ENCODE results near the gene RAB6B.

RAB6B gene

DNA sequence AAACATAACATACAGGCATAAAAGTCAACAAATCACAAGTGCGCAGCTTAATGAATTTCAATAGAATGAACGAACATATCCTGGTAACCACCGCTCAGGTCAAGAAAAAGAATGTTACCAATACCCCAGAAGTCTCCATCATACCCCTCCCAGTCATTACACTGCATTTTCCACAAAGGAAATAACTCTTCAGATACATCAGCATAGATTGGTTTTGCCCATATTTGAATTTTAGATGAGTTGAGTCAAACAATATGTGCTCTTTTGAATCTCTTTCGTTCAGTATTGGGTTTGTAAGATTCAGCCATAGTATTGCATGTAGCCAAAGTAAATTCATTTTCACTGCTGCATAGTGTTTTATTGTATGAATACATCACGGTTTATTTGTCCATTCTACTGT, 6.2 kb upstream of the RAB6B start:
- H3K4me3 ChIP-seq (ENCODE audit: low read depth, low read length), result no peak overlapping the region
- no peak for DNase-seq (ENCODE audit: low read depth)
- TF ChIP-seq, protein P1, sequence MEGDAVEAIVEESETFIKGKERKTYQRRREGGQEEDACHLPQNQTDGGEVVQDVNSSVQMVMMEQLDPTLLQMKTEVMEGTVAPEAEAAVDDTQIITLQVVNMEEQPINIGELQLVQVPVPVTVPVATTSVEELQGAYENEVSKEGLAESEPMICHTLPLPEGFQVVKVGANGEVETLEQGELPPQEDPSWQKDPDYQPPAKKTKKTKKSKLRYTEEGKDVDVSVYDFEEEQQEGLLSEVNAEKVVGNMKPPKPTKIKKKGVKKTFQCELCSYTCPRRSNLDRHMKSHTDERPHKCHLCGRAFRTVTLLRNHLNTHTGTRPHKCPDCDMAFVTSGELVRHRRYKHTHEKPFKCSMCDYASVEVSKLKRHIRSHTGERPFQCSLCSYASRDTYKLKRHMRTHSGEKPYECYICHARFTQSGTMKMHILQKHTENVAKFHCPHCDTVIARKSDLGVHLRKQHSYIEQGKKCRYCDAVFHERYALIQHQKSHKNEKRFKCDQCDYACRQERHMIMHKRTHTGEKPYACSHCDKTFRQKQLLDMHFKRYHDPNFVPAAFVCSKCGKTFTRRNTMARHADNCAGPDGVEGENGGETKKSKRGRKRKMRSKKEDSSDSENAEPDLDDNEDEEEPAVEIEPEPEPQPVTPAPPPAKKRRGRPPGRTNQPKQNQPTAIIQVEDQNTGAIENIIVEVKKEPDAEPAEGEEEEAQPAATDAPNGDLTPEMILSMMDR (IDR thresholded peaks at IDR 0.05; ENCODE audit: low read depth, low read length), result no peak
- TF ChIP-seq MAX (IDR thresholded peaks at IDR 0.05; ENCODE audit: low read depth, low read length) (no peak), POLR2A (IDR thresholded peaks at IDR 0.05; ENCODE audit: extremely low read depth, insufficient read length) (no peak), MYC (IDR thresholded peaks at IDR 0.05; ENCODE audit: low read depth, low read length) (no peak)

- TF ChIP-seq, protein P1 (IDR thresholded peaks at IDR 0.05; ENCODE audit: low read depth, low read length), result peak; percentile 69
- TF ChIP-seq MYC (IDR thresholded peaks at IDR 0.05; ENCODE audit: low read depth, low read length), result no peak
- peak; percentile 45 for DNase-seq (ENCODE audit: low read depth)
- H3K4me3 ChIP-seq (ENCODE audit: low read depth, low read length), result no peak overlapping the region
These were observed 5.4 kb upstream of the RAB6B start for GRCh38 chr3:133901083-133901482.

DNA sequence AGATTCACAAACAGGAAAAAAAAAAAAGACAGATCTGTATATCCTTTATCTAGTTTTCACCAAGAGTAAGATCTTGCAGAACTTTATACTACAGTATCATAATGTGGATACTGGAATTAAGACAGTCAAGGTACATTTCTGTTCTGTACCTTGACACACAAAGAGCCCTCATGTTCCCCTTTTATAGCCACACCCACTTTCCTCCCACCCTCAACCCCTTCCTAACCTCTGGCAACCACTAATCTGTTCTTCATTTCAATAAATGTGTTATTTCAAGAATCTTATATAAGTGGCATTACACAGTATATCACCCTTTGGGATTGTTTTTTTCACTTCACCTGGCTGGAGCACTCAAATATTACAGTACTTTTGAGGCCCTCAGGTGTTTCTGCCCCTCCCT, 3.6 kb upstream of the RAB6B start:
- TF ChIP-seq POLR2A (IDR thresholded peaks at IDR 0.05; ENCODE audit: extremely low read depth, insufficient read length) (no peak), MAX (IDR thresholded peaks at IDR 0.05; ENCODE audit: low read depth, low read length) (no peak), MYC (IDR thresholded peaks at IDR 0.05; ENCODE audit: low read depth, low read length) (no peak)
- TF ChIP-seq, protein P1 (IDR thresholded peaks at IDR 0.05; ENCODE audit: low read depth, low read length), result no peak
- peak; percentile 66 for DNase-seq (ENCODE audit: low read depth)
- no peak overlapping the region for H3K4me3 ChIP-seq (ENCODE audit: low read depth, low read length)

GRCh38 chr3:133897547-133897946, 1.9 kb upstream of the RAB6B start:
- no peak overlapping the region for H3K4me3 ChIP-seq (ENCODE audit: low read depth, low read length)
- no peak for DNase-seq (ENCODE audit: low read depth)
- TF ChIP-seq POLR2A (IDR thresholded peaks at IDR 0.05; ENCODE audit: extremely low read depth, insufficient read length), result no peak
- TF ChIP-seq MAX (IDR thresholded peaks at IDR 0.05; ENCODE audit: low read depth, low read length), result no peak
- TF ChIP-seq MYC (IDR thresholded peaks at IDR 0.05; ENCODE audit: low read depth, low read length), result no peak
- TF ChIP-seq, protein P1 (IDR thresholded peaks at IDR 0.05; ENCODE audit: low read depth, low read length), result no peak

- TF ChIP-seq MAX (IDR thresholded peaks at IDR 0.05; ENCODE audit: low read depth, low read length) (no peak), POLR2A (IDR thresholded peaks at IDR 0.05; ENCODE audit: extremely low read depth, insufficient read length) (no peak), MYC (IDR thresholded peaks at IDR 0.05; ENCODE audit: low read depth, low read length) (no peak)
- TF ChIP-seq, protein P1 (IDR thresholded peaks at IDR 0.05; ENCODE audit: low read depth, low read length), result no peak
- DNase-seq (ENCODE audit: low read depth), result peak; percentile 26
- H3K4me3 ChIP-seq (ENCODE audit: low read depth, low read length), result peak overlapping the region; percentile 50
These were observed 500 bp upstream of the RAB6B start for GRCh38 chr3:133896002-133896761.

Measured in NB4 (cell line).